BJ (cell line): ENCODE results near the gene SUGCT. TPM values are rescaled to one million over a fixed set of nuclear protein-coding genes. Genes with fewer than 3 reads are reported as not detected.

Experiments
- CTCF ChIA-PET: fragments of 350-600 bp; formaldehyde crosslinking; extraction: SDS; loops from one replicate; lab custom pipeline; 2021; ENCODE audit warnings: antibody characterized with exemption, inconsistent platforms; lab: Yijun Ruan, JAX
- POLR2A ChIA-PET: fragments of 300-600 bp; sonication (Branson Sonifier 250); formaldehyde crosslinking; extraction: SDS; loops from one replicate; lab custom pipeline; 2021; ENCODE audit warnings: antibody characterized with exemption; lab: Charles Lee
- DNase-seq: peaks from one replicate; pipeline ENCODE4 v3.0.0-alpha.2; 2011; ENCODE audit warnings: low read depth
- H3K27me3 ChIP-seq: 2 replicates; pipeline ENCODE4 v1.6.0; 2011; ENCODE audit warnings: low read length; ENCODE audit not compliant: control insufficient read depth, insufficient read depth
- H3K36me3 ChIP-seq: 2 replicates; pipeline ENCODE4 v1.5.1; 2011; ENCODE audit warnings: low read length; ENCODE audit not compliant: control insufficient read depth, insufficient read depth
- H3K4me3 ChIP-seq: 2 replicates; pipeline ENCODE4 v1.5.1; 2011; ENCODE audit warnings: low read depth, mild to moderate bottlenecking, control low read depth, low read length
- CTCF ChIP-seq: IDR thresholded peaks from 2 replicates; pipeline ENCODE4 v1.5.1; 2011; ENCODE audit warnings: low read depth, mild to moderate bottlenecking, control low read depth, inconsistent platforms, low read length, moderate library complexity; ENCODE audit not compliant: insufficient read depth
- polyA plus RNA-seq: library from polyadenylated mRNA; depleted of rRNA; stranded (reverse); fragments of >200 nt; gene quantifications from 2 replicates; pipeline ENCODE4 v1.2.3, GENCODE V29; 2011

SUGCT gene
- polyA plus RNA-seq, 1 experiment = 10.6 TPM

- H3K27me3 ChIP-seq = no peaks in the 10 kb centered on the region
- DNase-seq = peak; percentile 18
- ChIA-PET CTCF (interaction anchor here (0.7 kb wide), 1 partner anchor 9 kb away, joined by 3 read pairs; no protein-coding TSS in a partner anchor), POLR2A (interaction anchor here (0.7 kb wide), 2 partner anchors 83 to 871 kb away, joined by 7 to 13 read pairs; no protein-coding TSS in a partner anchor)
- no peak overlapping the region for H3K4me3 ChIP-seq
- no peaks in the 10 kb centered on the region for H3K36me3 ChIP-seq
- TF ChIP-seq CTCF = no peak
These were observed 41.1 kb downstream of the SUGCT start for GRCh38 chr7:40175725-40176510.

- ChIA-PET CTCF (no interaction called here), POLR2A (no interaction called here)
- no peak for DNase-seq
- no peak for TF ChIP-seq CTCF
- no peak overlapping the region for H3K4me3 ChIP-seq
- no peaks in the 10 kb centered on the region for H3K36me3 ChIP-seq
- no peaks in the 10 kb centered on the region for H3K27me3 ChIP-seq
These were observed 42.3 kb downstream of the SUGCT start for GRCh38 chr7:40177071-40177470.

GRCh38 chr7:40182452-40182851 lies 47.6 kb downstream of the SUGCT start:
- CTCF ChIA-PET = interaction anchor here (0.9 kb wide), 1 partner anchor 49 kb away, joined by 3 read pairs; no protein-coding TSS in a partner anchor
- Histone ChIP-seq H3K36me3 (no peaks in the 10 kb centered on the region), H3K4me3 (no peak overlapping the region), H3K27me3 (no peaks in the 10 kb centered on the region)
- TF ChIP-seq CTCF = no peak
- no peak for DNase-seq
- POLR2A ChIA-PET = no interaction called here

GRCh38 chr7:40186586-40186985 lies 51.8 kb downstream of the SUGCT start:
- Histone ChIP-seq H3K36me3 (no peaks in the 10 kb centered on the region), H3K4me3 (no peak overlapping the region), H3K27me3 (no peaks in the 10 kb centered on the region)
- no peak for TF ChIP-seq CTCF
- ChIA-PET POLR2A (no interaction called here), CTCF (interaction anchor here (0.6 kb wide), 1 partner anchor 52 kb away, joined by 3 read pairs; the partner anchor contains the start of gene SUGCT)
- no peak for DNase-seq

GRCh38 chr7:40192036-40192435 lies 57.2 kb downstream of the SUGCT start:
- CTCF ChIA-PET = interaction anchor here (0.7 kb wide), 1 partner anchor 9 kb away, joined by 4 read pairs; no protein-coding TSS in a partner anchor
- no peaks in the 10 kb centered on the region for H3K36me3 ChIP-seq
- POLR2A ChIA-PET = interaction anchor here (0.7 kb wide), 1 partner anchor 20 kb away, joined by 25 read pairs; no protein-coding TSS in a partner anchor
- H3K4me3 ChIP-seq = no peak overlapping the region
- H3K27me3 ChIP-seq = no peaks in the 10 kb centered on the region
- no peak for TF ChIP-seq CTCF
- no peak for DNase-seq
